GM12878 (cell line): ENCODE measurements around the gene SPATS2L. TPM values are rescaled to one million over a fixed set of nuclear protein-coding genes. Genes with fewer than 3 reads are reported as not detected.
A peak's percentile ranks its signal among the peaks of the same experiment; 100 is the strongest.

Experiments
- CBX5 ChIP-seq: sonication (generic); IDR thresholded peaks from 2 replicates; pipeline ENCODE4 v1.6.1; 2016; ENCODE audit warnings: low read depth, moderate library complexity, mild to moderate bottlenecking, inconsistent platforms
- ESRRA ChIP-seq: IDR thresholded peaks from 2 replicates; pipeline ENCODE4 v1.6.1; 2012; ENCODE audit warnings: mild to moderate bottlenecking, low read length, improper control_type of control experiment
- FOXM1 ChIP-seq: IDR thresholded peaks from 2 replicates; pipeline ENCODE4 v1.6.1; 2012; ENCODE audit warnings: low read depth, mild to moderate bottlenecking, inconsistent platforms, low read length, moderate library complexity
- GABPA ChIP-seq: IDR thresholded peaks from 2 replicates; pipeline ENCODE4 v1.6.1; 2014; ENCODE audit warnings: antibody characterized with exemption, low read depth, mild to moderate bottlenecking, inconsistent platforms
- HDAC6 ChIP-seq: fragments of 200-600 bp; sonication (generic); IDR thresholded peaks from one replicate; pipeline ENCODE4 v1.8.0; 2017; ENCODE audit warnings: antibody characterized with exemption; ENCODE audit not compliant: unreplicated experiment
- HDGF ChIP-seq: fragments of 450-650 bp; IDR thresholded peaks from 2 replicates; pipeline ENCODE4 v1.6.1; 2016; ENCODE audit warnings: antibody characterized with exemption
- IRF3 ChIP-seq: fragments of 450-650 bp; IDR thresholded peaks from 2 replicates; pipeline ENCODE4 v1.6.1; 2014; ENCODE audit warnings: mild to moderate bottlenecking
- MTA2 ChIP-seq: fragments of 450-650 bp; IDR thresholded peaks from 2 replicates; pipeline ENCODE4 v1.6.1; 2016; ENCODE audit warnings: low read depth, mild to moderate bottlenecking, moderate library complexity
- MXI1 ChIP-seq: fragments of 150-350 bp; IDR thresholded peaks from 2 replicates; pipeline ENCODE4 v1.6.1; 2011; ENCODE audit warnings: low read depth, mild to moderate bottlenecking, inconsistent platforms, low read length, improper control_type of control experiment
- NKRF ChIP-seq: fragments of 450-650 bp; conservative IDR thresholded peaks from 2 replicates; pipeline ENCODE4 v1.6.1; 2017; ENCODE audit warnings: mild to moderate bottlenecking, moderate library complexity
- PAX8 ChIP-seq: fragments of 450-650 bp; IDR thresholded peaks from 2 replicates; pipeline ENCODE4 v1.6.1; 2017; ENCODE audit warnings: mild to moderate bottlenecking, moderate library complexity
- REST ChIP-seq: IDR thresholded peaks from 2 replicates; pipeline ENCODE4 v1.6.1; 2012; ENCODE audit warnings: mild to moderate bottlenecking, low read depth, low read length
- SP1 ChIP-seq: IDR thresholded peaks from one replicate; pipeline ENCODE4 v1.6.1; 2011; ENCODE audit warnings: low read depth, low read length
- YY1 ChIP-seq: IDR thresholded peaks from 2 replicates; pipeline ENCODE4 v1.6.1; 2011; ENCODE audit warnings: low read depth, mild to moderate bottlenecking, low read length
- ZNF384 ChIP-seq: IDR thresholded peaks from 2 replicates; pipeline ENCODE4 v1.6.1; 2012; ENCODE audit warnings: low read depth, mild to moderate bottlenecking, low read length, improper control_type of control experiment, borderline replicate concordance
- polyA plus RNA-seq, 11 experiments: library from polyadenylated mRNA; depleted of rRNA in 4 of 11; unstranded in 6 of 11; stranded (reverse) in 5 of 11; fragments of >200 nt; fragmentation: Nextera tagmentation in 4 of 11; fragmentation: Illumina TruSeq in 1 of 11; extraction: Ambion mirVana in 4 of 11; extraction: Trizol in 1 of 11; gene quantifications; 1 replicate in 1 of 11; 2 replicates in 10 of 11; pipeline versions ENCODE4 v1.2.1 to v1.2.3, GENCODE V29; 2011 to 2016; ENCODE audit warnings: inconsistent platforms in 2 of 11, missing spikeins in 2 of 11, low read depth in 1 of 11
- total RNA-seq, 4 experiments: library from RNA; depleted of rRNA in 3 of 4; stranded (reverse); fragments of >200 nt in 3 of 4; fragmentation: Illumina TruSeq in 1 of 4; extraction: Trizol in 1 of 4; gene quantifications; 2 replicates each; pipeline versions ENCODE4 v1.2.1 to v1.2.3, GENCODE V29; 2013 to 2021
- TF ChIP-seq, protein P1 (sequence below): fragments of 450-650 bp; formaldehyde crosslinking; IDR thresholded peaks from 2 replicates; pipeline ENCODE4 v1.4.0; 2022; ENCODE audit warnings: mild to moderate bottlenecking, moderate library complexity
- TF ChIP-seq, protein P2 (sequence below): fragments of 450-650 bp; IDR thresholded peaks from 2 replicates; pipeline ENCODE4 v1.6.1; 2017; ENCODE audit warnings: mild to moderate bottlenecking, moderate library complexity

The SPATS2L gene
- total and polyA plus RNA-seq, 10 of the 15 experiments (the other 5 are each of a cell fraction or from before 2014, with no cell fraction given): 5.2 to 30.0 (median 20.1) TPM

DNA sequence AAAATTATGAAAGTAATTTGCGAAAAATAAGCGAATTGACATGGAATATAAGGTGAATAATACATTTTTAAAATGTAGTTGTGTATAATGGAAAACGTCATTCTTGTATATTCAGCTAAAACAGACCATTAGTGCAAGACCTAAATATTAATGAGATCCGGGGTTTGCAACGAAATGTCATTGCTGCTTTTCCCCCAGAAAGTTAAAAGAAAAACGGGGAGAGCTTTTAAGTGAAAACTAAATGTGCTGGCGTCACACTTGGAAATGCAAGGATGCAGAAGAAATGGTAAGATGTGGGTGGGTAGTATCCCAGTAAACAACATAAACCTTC is 219.0 kb downstream of the SPATS2L start (continued):
- TF ChIP-seq REST: no peak
- TF ChIP-seq, protein P1, sequence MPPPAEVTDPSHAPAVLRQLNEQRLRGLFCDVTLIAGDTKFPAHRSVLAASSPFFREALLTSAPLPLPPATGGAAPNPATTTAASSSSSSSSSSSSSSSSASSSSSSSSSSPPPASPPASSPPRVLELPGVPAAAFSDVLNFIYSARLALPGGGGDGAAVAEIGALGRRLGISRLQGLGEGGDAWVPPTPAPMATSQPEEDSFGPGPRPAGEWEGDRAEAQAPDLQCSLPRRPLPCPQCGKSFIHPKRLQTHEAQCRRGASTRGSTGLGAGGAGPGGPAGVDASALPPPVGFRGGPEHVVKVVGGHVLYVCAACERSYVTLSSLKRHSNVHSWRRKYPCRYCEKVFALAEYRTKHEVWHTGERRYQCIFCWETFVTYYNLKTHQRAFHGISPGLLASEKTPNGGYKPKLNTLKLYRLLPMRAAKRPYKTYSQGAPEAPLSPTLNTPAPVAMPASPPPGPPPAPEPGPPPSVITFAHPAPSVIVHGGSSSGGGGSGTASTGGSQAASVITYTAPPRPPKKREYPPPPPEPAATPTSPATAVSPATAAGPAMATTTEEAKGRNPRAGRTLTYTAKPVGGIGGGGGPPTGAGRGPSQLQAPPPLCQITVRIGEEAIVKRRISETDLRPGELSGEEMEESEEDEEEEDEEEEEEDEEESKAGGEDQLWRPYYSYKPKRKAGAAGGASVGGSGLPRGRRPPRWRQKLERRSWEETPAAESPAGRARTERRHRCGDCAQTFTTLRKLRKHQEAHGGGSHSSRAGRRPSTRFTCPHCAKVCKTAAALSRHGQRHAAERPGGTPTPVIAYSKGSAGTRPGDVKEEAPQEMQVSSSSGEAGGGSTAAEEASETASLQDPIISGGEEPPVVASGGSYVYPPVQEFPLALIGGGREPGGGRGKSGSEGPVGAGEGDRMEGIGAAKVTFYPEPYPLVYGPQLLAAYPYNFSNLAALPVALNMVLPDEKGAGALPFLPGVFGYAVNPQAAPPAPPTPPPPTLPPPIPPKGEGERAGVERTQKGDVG: no peak
- no peak for TF ChIP-seq YY1
- TF ChIP-seq FOXM1: peak; percentile 46
- no peak for TF ChIP-seq NKRF
- TF ChIP-seq IRF3: no peak
- no peak for TF ChIP-seq HDGF
- TF ChIP-seq, protein P2, sequence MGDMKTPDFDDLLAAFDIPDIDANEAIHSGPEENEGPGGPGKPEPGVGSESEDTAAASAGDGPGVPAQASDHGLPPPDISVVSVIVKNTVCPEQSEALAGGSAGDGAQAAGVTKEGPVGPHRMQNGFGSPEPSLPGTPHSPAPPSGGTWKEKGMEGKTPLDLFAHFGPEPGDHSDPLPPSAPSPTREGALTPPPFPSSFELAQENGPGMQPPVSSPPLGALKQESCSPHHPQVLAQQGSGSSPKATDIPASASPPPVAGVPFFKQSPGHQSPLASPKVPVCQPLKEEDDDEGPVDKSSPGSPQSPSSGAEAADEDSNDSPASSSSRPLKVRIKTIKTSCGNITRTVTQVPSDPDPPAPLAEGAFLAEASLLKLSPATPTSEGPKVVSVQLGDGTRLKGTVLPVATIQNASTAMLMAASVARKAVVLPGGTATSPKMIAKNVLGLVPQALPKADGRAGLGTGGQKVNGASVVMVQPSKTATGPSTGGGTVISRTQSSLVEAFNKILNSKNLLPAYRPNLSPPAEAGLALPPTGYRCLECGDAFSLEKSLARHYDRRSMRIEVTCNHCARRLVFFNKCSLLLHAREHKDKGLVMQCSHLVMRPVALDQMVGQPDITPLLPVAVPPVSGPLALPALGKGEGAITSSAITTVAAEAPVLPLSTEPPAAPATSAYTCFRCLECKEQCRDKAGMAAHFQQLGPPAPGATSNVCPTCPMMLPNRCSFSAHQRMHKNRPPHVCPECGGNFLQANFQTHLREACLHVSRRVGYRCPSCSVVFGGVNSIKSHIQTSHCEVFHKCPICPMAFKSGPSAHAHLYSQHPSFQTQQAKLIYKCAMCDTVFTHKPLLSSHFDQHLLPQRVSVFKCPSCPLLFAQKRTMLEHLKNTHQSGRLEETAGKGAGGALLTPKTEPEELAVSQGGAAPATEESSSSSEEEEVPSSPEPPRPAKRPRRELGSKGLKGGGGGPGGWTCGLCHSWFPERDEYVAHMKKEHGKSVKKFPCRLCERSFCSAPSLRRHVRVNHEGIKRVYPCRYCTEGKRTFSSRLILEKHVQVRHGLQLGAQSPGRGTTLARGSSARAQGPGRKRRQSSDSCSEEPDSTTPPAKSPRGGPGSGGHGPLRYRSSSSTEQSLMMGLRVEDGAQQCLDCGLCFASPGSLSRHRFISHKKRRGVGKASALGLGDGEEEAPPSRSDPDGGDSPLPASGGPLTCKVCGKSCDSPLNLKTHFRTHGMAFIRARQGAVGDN: no peak
- no peak for TF ChIP-seq MXI1
- no peak for TF ChIP-seq HDAC6
- no peak for TF ChIP-seq CBX5
- no peak for TF ChIP-seq GABPA
- TF ChIP-seq ESRRA: no peak
- TF ChIP-seq ZNF384: no peak
- TF ChIP-seq MTA2: no peak
- no peak for TF ChIP-seq SP1
- TF ChIP-seq PAX8: peak; percentile 32; the same call in 1 of the 2 replicates
